GM13977 (cell line): ENCODE data around the gene CHN2.

Source experiments
- DNase-seq: peaks from one replicate; pipeline ENCODE4 v3.0.0; 2012; ENCODE audit warnings: low spot score
- in situ Hi-C: fragments of 300-500 bp; cut with MboI; formaldehyde crosslinking; loops from one replicate; pipeline ENCODE4 v1.12.0; 2022; ENCODE audit warnings: low sequenced_read_pairs, low pct_unique_long_range_greater_than_20kb, mixed read lengths, inconsistent platforms; ENCODE audit not compliant: unreplicated experiment
- TF ChIP-seq, protein P1 (sequence below): IDR thresholded peaks from 2 replicates; pipeline ENCODE4 v1.5.1; 2012; ENCODE audit warnings: mild to moderate bottlenecking, control low read depth; ENCODE audit not compliant: insufficient read depth; ENCODE audit errors: extremely low read depth, missing control alignments

CHN2 gene

DNA sequence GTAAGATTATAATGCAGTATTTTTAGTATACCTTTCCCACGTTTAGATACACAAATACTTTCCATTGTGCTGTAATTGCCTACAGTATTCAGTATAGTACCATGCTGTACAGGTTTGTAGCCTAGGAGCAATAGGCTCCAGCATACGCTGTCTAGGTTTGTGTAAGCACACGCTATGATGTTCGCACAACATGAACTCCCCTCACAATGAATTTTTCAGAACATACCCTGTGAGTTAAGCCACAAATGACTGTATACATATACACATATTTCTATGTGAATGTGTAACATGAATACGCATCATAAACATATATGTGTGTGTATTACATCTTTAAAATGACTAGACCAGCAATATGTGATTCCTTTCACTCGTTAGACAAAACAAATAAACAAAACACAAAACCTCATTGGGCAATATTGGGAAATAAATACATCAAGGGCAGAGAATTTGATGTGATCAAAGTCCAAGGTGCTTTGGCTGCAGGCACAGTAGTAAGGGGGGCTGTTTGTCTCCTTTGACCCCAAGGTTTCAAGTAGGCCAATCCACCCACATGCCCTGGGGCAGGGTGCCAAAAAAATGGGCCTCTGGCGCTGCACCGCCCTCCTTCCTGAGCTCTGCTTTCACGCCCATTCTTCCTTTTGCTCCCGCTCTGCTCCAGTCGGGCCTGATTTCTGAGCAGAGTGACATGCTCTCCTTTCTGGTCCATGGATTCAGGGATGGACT lies 33.9 kb downstream of the CHN2 start:
- TF ChIP-seq, protein P1, sequence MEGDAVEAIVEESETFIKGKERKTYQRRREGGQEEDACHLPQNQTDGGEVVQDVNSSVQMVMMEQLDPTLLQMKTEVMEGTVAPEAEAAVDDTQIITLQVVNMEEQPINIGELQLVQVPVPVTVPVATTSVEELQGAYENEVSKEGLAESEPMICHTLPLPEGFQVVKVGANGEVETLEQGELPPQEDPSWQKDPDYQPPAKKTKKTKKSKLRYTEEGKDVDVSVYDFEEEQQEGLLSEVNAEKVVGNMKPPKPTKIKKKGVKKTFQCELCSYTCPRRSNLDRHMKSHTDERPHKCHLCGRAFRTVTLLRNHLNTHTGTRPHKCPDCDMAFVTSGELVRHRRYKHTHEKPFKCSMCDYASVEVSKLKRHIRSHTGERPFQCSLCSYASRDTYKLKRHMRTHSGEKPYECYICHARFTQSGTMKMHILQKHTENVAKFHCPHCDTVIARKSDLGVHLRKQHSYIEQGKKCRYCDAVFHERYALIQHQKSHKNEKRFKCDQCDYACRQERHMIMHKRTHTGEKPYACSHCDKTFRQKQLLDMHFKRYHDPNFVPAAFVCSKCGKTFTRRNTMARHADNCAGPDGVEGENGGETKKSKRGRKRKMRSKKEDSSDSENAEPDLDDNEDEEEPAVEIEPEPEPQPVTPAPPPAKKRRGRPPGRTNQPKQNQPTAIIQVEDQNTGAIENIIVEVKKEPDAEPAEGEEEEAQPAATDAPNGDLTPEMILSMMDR, result no peak
- in situ Hi-C loops, result no loop called here
- no peak for DNase-seq

DNA sequence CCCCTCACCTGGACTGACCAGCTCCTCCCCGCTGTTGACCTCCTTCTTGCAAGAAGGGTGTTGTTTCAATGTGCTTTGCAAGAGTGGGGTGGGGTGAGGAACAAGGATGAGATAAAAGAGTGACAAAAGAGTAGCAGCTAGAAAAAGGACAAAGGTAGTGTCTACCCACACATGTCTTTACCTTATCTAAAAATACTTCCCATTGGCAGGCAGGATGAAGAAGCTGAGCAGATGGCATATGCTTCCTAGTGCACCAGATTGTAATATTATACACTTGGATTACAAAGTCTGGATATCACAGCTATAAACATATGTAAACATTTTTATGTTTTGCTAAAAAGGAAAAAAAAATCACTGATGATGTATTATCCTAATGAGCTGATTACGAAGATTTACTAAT lies 34.5 kb downstream of the CHN2 start:
- in situ Hi-C loops, result no loop called here
- TF ChIP-seq, protein P1, result no peak
- DNase-seq, result no peak

DNA sequence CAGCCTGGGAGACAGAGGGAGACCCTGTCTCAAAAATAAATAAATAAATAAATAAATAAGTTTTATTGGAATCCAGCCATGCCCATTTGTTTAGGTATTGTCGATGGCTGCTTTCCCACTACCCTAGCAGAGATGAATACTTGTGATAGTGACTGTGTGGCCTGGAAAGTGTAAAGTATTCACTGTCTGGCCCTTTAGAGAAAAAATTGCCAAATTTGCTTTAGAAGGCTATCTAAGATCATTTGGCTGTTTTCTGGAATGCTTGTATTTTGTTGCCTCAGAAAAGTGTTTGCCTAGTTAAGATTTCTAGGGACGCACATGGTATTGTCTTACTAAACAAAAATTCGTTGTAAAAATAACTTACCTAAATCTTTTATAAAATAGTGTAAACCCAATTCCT lies 35.4 kb downstream of the CHN2 start:
- no peak for DNase-seq
- in situ Hi-C loops, result no loop called here
- TF ChIP-seq, protein P1, result no peak

DNA sequence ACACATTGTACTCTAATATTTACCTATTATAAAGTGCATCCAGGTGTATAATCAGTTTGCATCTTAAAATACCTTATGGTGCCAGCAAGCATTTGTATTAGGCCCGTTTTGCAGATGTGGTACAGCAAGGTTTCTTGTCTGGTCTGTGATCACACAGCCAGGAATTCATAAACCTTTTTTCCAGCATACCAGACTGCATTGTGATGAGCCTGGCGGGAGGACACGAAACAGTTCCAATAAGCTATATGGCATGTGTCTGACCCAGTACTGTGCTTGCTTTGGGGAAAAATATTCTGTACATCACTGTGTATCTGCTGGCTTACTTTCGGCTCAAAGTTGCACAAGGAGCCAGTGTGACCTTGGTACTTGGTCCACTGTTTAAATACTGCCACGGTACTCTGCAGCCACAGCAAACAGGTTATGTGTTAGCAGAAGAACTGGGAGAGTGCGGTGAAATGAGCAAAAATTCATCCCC lies 36.3 kb downstream of the CHN2 start:
- in situ Hi-C loops, result no loop called here
- TF ChIP-seq, protein P1, result no peak
- no peak for DNase-seq

DNA sequence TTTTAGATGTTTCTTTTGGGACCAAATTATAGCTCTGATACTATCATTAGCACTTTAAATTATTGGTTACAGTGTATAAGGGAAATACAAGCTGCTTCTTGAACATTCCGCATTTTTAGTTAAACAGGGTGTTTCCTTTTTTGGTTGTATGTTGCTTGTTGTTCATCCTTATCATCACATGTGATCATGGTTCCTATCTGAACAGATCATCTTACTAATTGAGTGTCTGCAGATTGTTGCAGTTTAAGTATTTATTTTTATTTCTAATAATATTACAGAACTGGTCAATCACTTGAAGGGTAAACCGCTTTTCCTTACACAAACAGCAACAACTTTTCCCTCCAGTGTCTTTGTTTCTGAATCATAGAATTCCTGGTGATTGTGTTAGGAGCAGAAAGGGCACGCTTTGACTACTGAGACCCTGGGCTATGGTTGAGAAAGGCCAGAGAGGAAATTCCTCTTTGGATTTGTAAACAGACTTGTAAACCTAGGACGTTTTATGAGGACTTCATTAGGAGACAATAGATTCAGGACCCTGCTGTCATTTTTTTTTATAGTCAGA lies 37.2 kb downstream of the CHN2 start:
- TF ChIP-seq, protein P1, result no peak
- in situ Hi-C loops, result no loop called here
- DNase-seq, result no peak

DNA sequence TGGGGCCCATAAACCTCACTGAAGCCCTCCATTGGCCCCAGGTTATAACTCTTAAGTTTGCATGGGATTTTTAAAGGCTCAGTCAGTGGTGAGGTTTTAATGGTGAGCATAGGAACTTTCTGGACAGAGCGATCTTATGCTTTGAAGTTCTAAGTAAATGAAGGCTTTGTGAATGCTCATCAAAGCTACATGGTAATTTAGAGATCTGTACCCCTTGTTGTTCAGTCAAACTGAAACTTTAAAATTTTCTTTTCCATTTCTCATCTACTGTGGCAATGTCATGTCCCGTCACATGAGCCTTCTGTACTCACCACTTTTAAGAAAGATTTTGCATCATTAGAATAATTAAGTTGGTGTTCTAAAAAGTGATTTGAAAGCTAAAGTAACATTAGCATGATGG lies 39.9 kb downstream of the CHN2 start:
- DNase-seq, result no peak
- TF ChIP-seq, protein P1, result no peak
- in situ Hi-C loops, result no loop called here
